Uterus (tissue), 2 donors: Measurements from ENCODE around the gene TUBB.

Experiments used
- POLR2A ChIP-seq, 2 donors: fragments of 450-650 bp; IDR thresholded peaks; one replicate each; pipeline ENCODE4 v1.6.1; 2016; ENCODE audit warnings: antibody characterized with exemption in 2 of 2, mild to moderate bottlenecking in 1 of 2, moderate library complexity in 1 of 2
- TF ChIP-seq, protein P1 (sequence below), 4 experiments: fragments of 200-600 bp in 2 of 4; fragments of 450-650 bp in 2 of 4; sonication (generic) in 2 of 4; IDR thresholded peaks; one replicate each; pipeline ENCODE4 v1.5.1; 2016 to 2019; ENCODE audit warnings: antibody characterized with exemption in 4 of 4, mild to moderate bottlenecking in 2 of 4, moderate library complexity in 1 of 4

DNA sequence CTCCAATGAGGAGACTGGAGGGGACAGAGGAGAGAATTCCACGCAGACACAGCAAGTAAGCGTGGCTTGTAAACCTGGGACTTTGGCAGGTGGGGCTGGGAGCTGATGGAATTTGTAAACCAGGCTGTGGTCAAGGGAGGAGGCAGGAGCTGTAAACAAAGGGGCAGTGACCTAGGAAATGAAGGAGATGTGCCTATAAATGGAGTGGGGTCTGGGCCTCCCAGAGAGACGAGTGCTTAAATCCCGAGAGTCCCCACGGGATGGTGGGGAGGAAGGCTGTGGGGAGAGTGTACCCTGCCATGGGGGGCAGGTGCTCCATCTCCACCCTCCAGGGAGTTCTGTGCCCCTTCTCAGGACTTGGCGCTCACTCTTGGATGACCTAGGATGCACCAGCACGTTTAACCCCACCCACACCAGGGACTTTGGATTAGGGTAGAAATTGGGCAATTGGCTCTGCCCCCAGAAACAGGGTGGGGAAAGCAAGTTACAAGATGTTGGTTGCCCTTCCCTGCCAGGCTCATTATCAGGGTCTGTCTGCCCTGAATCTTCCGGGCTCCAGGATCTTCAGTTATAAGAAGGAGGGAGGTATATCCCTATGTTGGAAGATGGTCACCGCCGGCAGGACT, 43.4 kb upstream of the TUBB start:
- TF ChIP-seq, protein P1, sequence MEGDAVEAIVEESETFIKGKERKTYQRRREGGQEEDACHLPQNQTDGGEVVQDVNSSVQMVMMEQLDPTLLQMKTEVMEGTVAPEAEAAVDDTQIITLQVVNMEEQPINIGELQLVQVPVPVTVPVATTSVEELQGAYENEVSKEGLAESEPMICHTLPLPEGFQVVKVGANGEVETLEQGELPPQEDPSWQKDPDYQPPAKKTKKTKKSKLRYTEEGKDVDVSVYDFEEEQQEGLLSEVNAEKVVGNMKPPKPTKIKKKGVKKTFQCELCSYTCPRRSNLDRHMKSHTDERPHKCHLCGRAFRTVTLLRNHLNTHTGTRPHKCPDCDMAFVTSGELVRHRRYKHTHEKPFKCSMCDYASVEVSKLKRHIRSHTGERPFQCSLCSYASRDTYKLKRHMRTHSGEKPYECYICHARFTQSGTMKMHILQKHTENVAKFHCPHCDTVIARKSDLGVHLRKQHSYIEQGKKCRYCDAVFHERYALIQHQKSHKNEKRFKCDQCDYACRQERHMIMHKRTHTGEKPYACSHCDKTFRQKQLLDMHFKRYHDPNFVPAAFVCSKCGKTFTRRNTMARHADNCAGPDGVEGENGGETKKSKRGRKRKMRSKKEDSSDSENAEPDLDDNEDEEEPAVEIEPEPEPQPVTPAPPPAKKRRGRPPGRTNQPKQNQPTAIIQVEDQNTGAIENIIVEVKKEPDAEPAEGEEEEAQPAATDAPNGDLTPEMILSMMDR (IDR thresholded peaks at IDR 0.05) = no peak
- no peak for TF ChIP-seq POLR2A (IDR thresholded peaks at IDR 0.05)
